Activated CD4-positive, alpha-beta T cell treated with anti-CD3 and anti-CD28 coated beads, Interleukin-2, amount 10 ng/mL, durations not matched to agents 7 days and 5 days (primary cell): ENCODE measurements around the gene SEC23IP. TPM values are rescaled to one million over a fixed set of nuclear protein-coding genes. Genes with fewer than 3 reads are reported as not detected.

Experiments used
- microRNA-seq: library from miRNA; unstranded; fragments of <30 nt; microRNA quantifications from one replicate; pipeline ENCODE4 v1.2.0, GENCODE V29; 2021; ENCODE audit warnings: borderline microRNAs expressed, borderline replicate concordance
- total RNA-seq, 2 experiments: library from RNA; stranded (reverse); gene quantifications; one replicate each; pipeline ENCODE4 v1.2.3, GENCODE V29; 2021

SEC23IP gene
- total RNA-seq, 2 experiments from 2014 or later: 61.6 to 73.0 TPM

Small RNA genes within 50 kb of the gene (microRNA-seq; reads per million reads assigned to microRNA genes)
- not detected for gene MIR4682

Other genes with a start within 250 kb of the SEC23IP start
- gene BAG3, start 241.3 kb upstream of the SEC23IP start, total RNA-seq: 10 to 100 TPM; 27.1 to 27.6 TPM
- gene INPP5F, start 166.7 kb upstream of the SEC23IP start, total RNA-seq: 10 to 100 TPM; 11.1 to 12.3 TPM
- gene MCMBP, start 19.9 kb upstream of the SEC23IP start, total RNA-seq: 10 to 100 TPM; 79.6 to 85.8 TPM